Trophoblast cell (in vitro differentiated cells and primary cell): ENCODE results near the gene TSHZ1.

Source experiments
- DNase-seq, 2 donors: peaks; one replicate each; pipeline ENCODE4 v3.0.0-alpha.2; 2016
- H2AFZ ChIP-seq: 2 replicates; pipeline ENCODE4 v1.6.1; 2013; ENCODE audit warnings: low read length, moderate library complexity, mild to moderate bottlenecking; ENCODE audit not compliant: insufficient read depth, poor library complexity
- H2AK5ac ChIP-seq: 2 replicates; pipeline ENCODE4 v1.6.1; 2013; ENCODE audit warnings: mild to moderate bottlenecking, low read length
- H2BK120ac ChIP-seq: 2 replicates; pipeline ENCODE4 v1.6.1; 2013; ENCODE audit warnings: low read length, mild to moderate bottlenecking, moderate library complexity; ENCODE audit not compliant: insufficient read depth, poor library complexity
- H2BK12ac ChIP-seq: 2 replicates; pipeline ENCODE4 v1.6.1; 2013; ENCODE audit warnings: mild to moderate bottlenecking, low read length, moderate library complexity
- H2BK5ac ChIP-seq: 2 replicates; pipeline ENCODE4 v1.6.1; 2013; ENCODE audit warnings: low read length, low read depth, moderate library complexity, mild to moderate bottlenecking; ENCODE audit not compliant: poor library complexity
- H3K14ac ChIP-seq: 2 replicates; pipeline ENCODE4 v1.6.1; 2013; ENCODE audit warnings: mild to moderate bottlenecking, low read length
- H3K18ac ChIP-seq: 2 replicates; pipeline ENCODE4 v1.6.1; 2013; ENCODE audit warnings: mild to moderate bottlenecking, low read length
- H3K23ac ChIP-seq: 2 replicates; pipeline ENCODE4 v1.6.1; 2013; ENCODE audit warnings: low read length
- H3K27ac ChIP-seq: 2 replicates; pipeline ENCODE4 v1.5.1; 2013; ENCODE audit warnings: low read depth, mild to moderate bottlenecking, inconsistent platforms, low read length, moderate library complexity
- H3K27me3 ChIP-seq: 2 replicates; pipeline ENCODE4 v1.6.1; 2013; ENCODE audit warnings: inconsistent platforms, mild to moderate bottlenecking, low read length, moderate library complexity; ENCODE audit not compliant: insufficient read depth
- H3K36me3 ChIP-seq, 2 experiments: 1 replicate in 1 of 2; 2 replicates in 1 of 2; pipeline ENCODE4 v1.6.1; 2013; ENCODE audit warnings: low read length in 2 of 2, mild to moderate bottlenecking in 2 of 2, moderate library complexity in 1 of 2; ENCODE audit not compliant: insufficient read depth in 2 of 2, control insufficient read depth in 1 of 2
- H3K4ac ChIP-seq: 2 replicates; pipeline ENCODE4 v1.6.1; 2013; ENCODE audit warnings: low read depth, mild to moderate bottlenecking, low read length, moderate library complexity
- H3K4me1 ChIP-seq, 2 experiments: 1 replicate in 1 of 2; 2 replicates in 1 of 2; pipeline ENCODE4 v1.6.1; 2013; ENCODE audit warnings: low read length in 2 of 2, mild to moderate bottlenecking in 2 of 2, moderate library complexity in 1 of 2; ENCODE audit not compliant: insufficient read depth in 2 of 2, control insufficient read depth in 1 of 2
- H3K4me2 ChIP-seq: 2 replicates; pipeline ENCODE4 v1.6.1; 2013; ENCODE audit warnings: inconsistent platforms, mild to moderate bottlenecking, low read length, moderate library complexity
- H3K4me3 ChIP-seq: 2 replicates; pipeline ENCODE4 v1.5.1; 2013; ENCODE audit warnings: mild to moderate bottlenecking, low read depth, low read length, inconsistent platforms
- H3K79me1 ChIP-seq: one replicate; pipeline ENCODE4 v1.6.1; 2013; ENCODE audit warnings: low read length
- H3K79me2 ChIP-seq: 2 replicates; pipeline ENCODE4 v1.6.1; 2013; ENCODE audit warnings: low read length, mild to moderate bottlenecking; ENCODE audit not compliant: control insufficient read depth, insufficient read depth, poor library complexity
- H3K9ac ChIP-seq: 2 replicates; pipeline ENCODE4 v1.6.1; 2013; ENCODE audit warnings: mild to moderate bottlenecking, low read length
- H3K9me3 ChIP-seq: 2 replicates; pipeline ENCODE4 v1.6.1; 2013; ENCODE audit warnings: low read depth, mild to moderate bottlenecking, control low read depth, inconsistent platforms, low read length; ENCODE audit not compliant: insufficient read depth
- H4K12ac ChIP-seq: 2 replicates; pipeline ENCODE4 v1.6.1; 2013; ENCODE audit warnings: low read depth, mild to moderate bottlenecking, low read length, moderate library complexity
- H4K8ac ChIP-seq: 2 replicates; pipeline ENCODE4 v1.6.1; 2013; ENCODE audit warnings: low read depth, mild to moderate bottlenecking, low read length, moderate library complexity
- H4K91ac ChIP-seq: one replicate; pipeline ENCODE4 v1.6.1; 2013; ENCODE audit warnings: low read depth, mild to moderate bottlenecking, low read length, moderate library complexity
- WGBS: extraction: QIAGEN DNeasy Blood & Tissue Kit; methylation state at CpG from one replicate; pipeline ENCODE4 v1.1.7; 2013; ENCODE audit warnings: missing lambda C conversion rate; ENCODE audit not compliant: insufficient read length, insufficient coverage; ENCODE audit errors: extremely low coverage; 5-methylcytosine and 5-hydroxymethylcytosine counted together

TSHZ1 gene

DNA sequence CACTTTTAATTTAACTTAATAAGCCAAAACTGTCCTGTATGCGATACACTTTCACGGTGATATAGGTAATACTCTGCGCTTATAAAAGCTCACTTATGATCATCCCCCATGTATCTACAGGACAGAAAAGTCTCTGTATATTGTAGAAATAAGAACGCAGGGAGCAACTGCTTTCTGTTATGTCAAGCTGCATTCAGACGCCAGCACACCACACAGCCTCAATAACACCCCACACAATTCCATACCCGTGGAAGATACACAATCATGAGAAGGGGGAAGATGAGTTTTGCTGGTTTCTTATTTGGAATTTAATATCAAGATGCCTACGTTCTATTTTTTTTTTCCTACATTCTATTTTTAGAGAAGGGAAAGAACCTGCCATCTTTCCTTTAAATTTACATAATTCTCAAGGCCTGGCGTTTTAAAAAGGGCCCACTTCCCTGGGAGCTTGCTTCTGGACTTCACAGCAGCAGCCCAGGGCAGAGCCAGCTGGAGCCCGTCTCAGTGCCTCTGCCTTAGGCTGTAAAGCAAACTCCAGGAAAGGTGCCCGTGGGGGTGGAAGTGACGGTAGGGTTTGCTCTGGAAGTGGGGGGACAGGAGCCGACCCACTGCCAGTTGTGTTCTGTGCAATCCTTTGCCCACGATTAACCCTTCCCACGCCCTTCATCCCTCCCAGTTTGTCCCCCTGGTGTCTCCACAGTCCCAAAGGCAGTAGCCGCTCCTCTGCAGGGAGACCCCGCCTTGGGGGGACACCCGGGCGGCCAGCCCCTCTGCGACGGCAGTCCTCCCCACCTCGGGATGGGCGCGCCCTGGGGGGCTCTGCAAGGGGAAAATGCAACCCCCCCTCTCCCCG lies 7.0 kb upstream of the TSHZ1 start:
- Histone ChIP-seq H3K27ac (no peak overlapping the region), H4K91ac (no peak overlapping the region), H2AK5ac (no peak overlapping the region), H3K79me2 (no peaks in the 10 kb centered on the region), H3K4me2 (peak overlapping the region; percentile 64), H3K23ac (no peak overlapping the region), H2BK5ac (no peak overlapping the region), H3K18ac (no peak overlapping the region), H3K9me3 (peaks cover 4% of the 10 kb centered on the region), H2AFZ (no peak overlapping the region), H3K14ac (no peak overlapping the region), H3K4me1 (peaks cover 18 to 20% of the 10 kb centered on the region in 2 experiments), H2BK120ac (no peak overlapping the region), H2BK12ac (no peak overlapping the region), H3K79me1 (peaks cover under 1% of the 10 kb centered on the region), H3K4me3 (peak overlapping the region; percentile 13), H3K27me3 (peaks cover 47% of the 10 kb centered on the region), H4K12ac (no peak overlapping the region), H3K36me3 (peaks cover 0 to 4% of the 10 kb centered on the region in 2 experiments), H3K9ac (no peak overlapping the region), H4K8ac (no peak overlapping the region), H3K4ac (no peak overlapping the region)
- no peak for DNase-seq
- no CpG with 5 or more reads among the region's 24 CpGs for WGBS

DNA sequence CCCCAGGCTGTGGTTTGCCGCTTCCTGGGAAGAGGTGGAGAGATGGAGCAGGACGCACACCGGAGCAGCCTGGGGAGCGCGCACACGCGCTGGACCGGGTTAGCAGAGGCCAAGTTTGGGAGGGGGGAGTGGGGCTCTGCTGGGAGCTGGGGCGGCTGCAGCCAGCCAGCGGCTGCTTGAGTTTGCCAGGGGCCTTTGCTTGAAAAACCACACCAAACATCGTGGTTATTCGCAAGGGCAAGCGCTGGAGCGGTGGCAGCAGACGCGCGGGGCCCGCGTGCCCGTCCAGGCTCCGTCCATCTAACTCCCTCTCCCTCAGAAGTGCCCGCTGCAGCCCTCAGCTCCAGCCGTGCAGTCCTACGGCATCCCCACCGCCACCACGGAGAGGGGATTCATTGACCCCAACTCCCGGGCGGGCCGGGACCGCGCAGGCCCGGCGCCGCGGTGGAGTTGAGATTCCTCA lies 6.3 kb upstream of the TSHZ1 start:
- H3K4me3 ChIP-seq = peak overlapping the region; percentile 49
- no peak overlapping the region for H4K12ac ChIP-seq
- H4K91ac ChIP-seq = no peak overlapping the region
- H3K18ac ChIP-seq = no peak overlapping the region
- no peak overlapping the region for H2BK120ac ChIP-seq
- peaks cover 18 to 20% of the 10 kb centered on the region in 2 experiments for H3K4me1 ChIP-seq
- H3K27ac ChIP-seq = no peak overlapping the region
- no CpG with 5 or more reads among the region's 35 CpGs for WGBS
- no peak overlapping the region for H2BK5ac ChIP-seq
- H3K79me1 ChIP-seq = peaks cover 3% of the 10 kb centered on the region
- no peak overlapping the region for H3K4ac ChIP-seq
- H3K9me3 ChIP-seq = peaks cover 4% of the 10 kb centered on the region
- H3K79me2 ChIP-seq = peaks cover 3% of the 10 kb centered on the region
- no peak overlapping the region for H2AFZ ChIP-seq
- peaks cover 0 to 4% of the 10 kb centered on the region in 2 experiments for H3K36me3 ChIP-seq
- H4K8ac ChIP-seq = no peak overlapping the region
- H3K27me3 ChIP-seq = peaks cover 49% of the 10 kb centered on the region
- no peak overlapping the region for H3K9ac ChIP-seq
- no peak overlapping the region for H3K23ac ChIP-seq
- no peak for DNase-seq
- no peak overlapping the region for H2AK5ac ChIP-seq
- no peak overlapping the region for H2BK12ac ChIP-seq
- no peak overlapping the region for H3K14ac ChIP-seq
- peak overlapping the region; percentile 64 for H3K4me2 ChIP-seq

DNA sequence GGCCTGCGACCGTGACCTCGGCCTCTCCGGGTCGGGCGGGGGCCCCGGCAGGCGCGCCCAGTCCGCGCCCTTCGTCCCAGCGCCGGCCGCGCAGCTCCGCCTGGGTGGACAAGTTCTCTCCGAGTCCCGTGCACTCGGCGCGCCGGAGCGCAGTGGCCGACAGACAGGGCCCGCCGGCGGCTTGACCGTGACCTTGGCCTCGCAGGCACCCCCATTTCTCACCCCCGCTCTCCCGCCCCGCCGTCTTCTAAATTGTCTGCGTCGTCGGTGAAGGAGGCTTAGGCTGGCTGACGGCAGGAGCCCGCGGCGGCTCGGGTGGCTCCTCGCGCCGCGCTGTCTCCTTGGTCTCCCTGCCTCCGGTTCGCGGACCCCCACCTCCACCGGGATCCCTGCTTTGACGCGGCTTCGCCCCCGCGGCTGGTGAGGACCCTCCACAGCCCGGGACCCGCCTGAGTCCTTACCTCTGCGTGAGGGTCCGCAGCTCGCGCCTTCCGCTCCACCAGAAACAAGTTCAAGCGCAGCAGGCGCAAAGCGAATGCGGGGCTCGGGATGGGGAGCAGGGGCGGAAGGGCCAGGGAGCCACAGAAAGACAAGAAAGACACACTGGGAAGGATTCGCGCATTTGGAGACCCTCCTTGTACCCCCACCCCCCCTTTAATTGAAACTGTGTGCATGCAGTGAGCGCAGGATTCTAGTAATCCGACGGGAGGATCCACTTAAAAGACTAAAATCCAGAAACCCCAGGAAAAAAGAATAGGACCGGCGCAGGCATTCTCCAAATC lies 5.7 kb upstream of the TSHZ1 start:
- no peak overlapping the region for H4K8ac ChIP-seq
- peak overlapping the region; percentile 49 for H3K4me3 ChIP-seq
- peaks cover 5% of the 10 kb centered on the region for H3K79me2 ChIP-seq
- H3K36me3 ChIP-seq = peaks cover 0 to 4% of the 10 kb centered on the region in 2 experiments
- H2BK120ac ChIP-seq = no peak overlapping the region
- H3K23ac ChIP-seq = no peak overlapping the region
- H3K9ac ChIP-seq = no peak overlapping the region
- no peak overlapping the region for H3K18ac ChIP-seq
- peaks cover 4% of the 10 kb centered on the region for H3K9me3 ChIP-seq
- DNase-seq = peak in 1 of 2 donors; percentile 14
- peak overlapping the region; percentile 64 for H3K4me2 ChIP-seq
- H4K91ac ChIP-seq = no peak overlapping the region
- no peak overlapping the region for H4K12ac ChIP-seq
- H3K4ac ChIP-seq = no peak overlapping the region
- peaks cover 5% of the 10 kb centered on the region for H3K79me1 ChIP-seq
- no peak overlapping the region for H2BK5ac ChIP-seq
- no peak overlapping the region for H2AK5ac ChIP-seq
- no peak overlapping the region for H3K27ac ChIP-seq
- H3K27me3 ChIP-seq = peaks cover 49% of the 10 kb centered on the region
- H3K4me1 ChIP-seq = peaks cover 18 to 20% of the 10 kb centered on the region in 2 experiments
- no peak overlapping the region for H2AFZ ChIP-seq
- no peak overlapping the region for H3K14ac ChIP-seq
- H2BK12ac ChIP-seq = no peak overlapping the region
- no CpG with 5 or more reads among the region's 75 CpGs for WGBS

DNA sequence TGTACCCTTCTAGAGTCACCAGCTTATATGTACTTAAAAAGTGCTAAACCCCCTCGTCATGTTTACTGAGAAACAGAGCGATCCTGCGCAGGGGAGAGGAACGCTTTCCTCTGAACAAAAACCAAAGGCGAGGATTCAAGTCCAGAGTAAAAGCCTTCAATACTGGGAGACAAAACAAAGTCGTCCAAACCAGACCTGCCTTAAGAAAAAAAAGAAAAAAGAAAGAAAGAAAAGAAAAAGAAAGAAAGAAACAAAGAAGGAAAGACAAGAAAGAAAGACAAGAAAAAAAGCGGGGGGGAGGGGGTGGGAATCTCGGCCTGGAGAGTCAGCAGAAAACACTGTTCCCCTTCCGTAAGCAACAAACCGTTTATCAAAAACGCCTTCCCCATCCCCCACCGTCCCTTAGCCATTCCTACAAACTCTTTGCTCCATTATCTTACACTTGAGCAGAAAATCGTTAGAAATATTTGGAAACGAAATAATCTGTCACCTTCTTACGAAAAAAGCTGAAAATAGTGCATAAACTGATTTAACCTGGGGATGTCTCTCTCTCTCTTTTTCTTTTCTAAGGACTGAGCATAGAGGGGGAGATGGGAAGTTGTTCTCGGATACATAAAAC lies 5.0 kb upstream of the TSHZ1 start:
- no peak overlapping the region for H3K9ac ChIP-seq
- H3K4ac ChIP-seq = no peak overlapping the region
- H2BK12ac ChIP-seq = no peak overlapping the region
- H3K14ac ChIP-seq = no peak overlapping the region
- H3K36me3 ChIP-seq = peaks cover 0 to 4% of the 10 kb centered on the region in 2 experiments
- peaks cover 4% of the 10 kb centered on the region for H3K9me3 ChIP-seq
- H3K4me1 ChIP-seq = peaks cover 18 to 22% of the 10 kb centered on the region in 2 experiments
- WGBS = no CpG with 5 or more reads among the region's 16 CpGs
- H2AFZ ChIP-seq = no peak overlapping the region
- no peak overlapping the region for H3K18ac ChIP-seq
- no peak overlapping the region for H4K12ac ChIP-seq
- H4K8ac ChIP-seq = no peak overlapping the region
- peaks cover 49% of the 10 kb centered on the region for H3K27me3 ChIP-seq
- H4K91ac ChIP-seq = no peak overlapping the region
- H3K23ac ChIP-seq = no peak overlapping the region
- no peak overlapping the region for H2AK5ac ChIP-seq
- peaks cover 5% of the 10 kb centered on the region for H3K79me2 ChIP-seq
- H3K79me1 ChIP-seq = peaks cover 5% of the 10 kb centered on the region
- no peak overlapping the region for H3K27ac ChIP-seq
- no peak overlapping the region for H3K4me3 ChIP-seq
- no peak for DNase-seq
- no peak overlapping the region for H2BK120ac ChIP-seq
- H3K4me2 ChIP-seq = peak overlapping the region; percentile 64
- H2BK5ac ChIP-seq = no peak overlapping the region
